ENCODE results near the gene ITGA2.

Gene ITGA2

GRCh38 chr5:53029608-53030007, 40.5 kb downstream of the ITGA2 start:
- TF ChIP-seq CTCF (conservative IDR thresholded peaks at IDR 0.05) (no peak), ZFX (IDR thresholded peaks at IDR 0.05) (no peak)
- H3K27ac ChIP-seq: peak overlapping the region; percentile 80; the same call in 1 of the 2 replicates

GRCh38 chr5:53030893-53031292, 41.7 kb downstream of the ITGA2 start:
- no peak for TF ChIP-seq CTCF (conservative IDR thresholded peaks at IDR 0.05)
- TF ChIP-seq ZFX (IDR thresholded peaks at IDR 0.05): no peak
- H3K27ac ChIP-seq: peak overlapping the region; percentile 80

- peak overlapping the region; percentile 74; the same call in 1 of the 2 replicates for H3K27ac ChIP-seq
Measured at GRCh38 chr5:53031695-53032096, 42.5 kb downstream of the ITGA2 start.

GRCh38 chr5:53032188-53032587, 43.0 kb downstream of the ITGA2 start:
- no peak for TF ChIP-seq CTCF (conservative IDR thresholded peaks at IDR 0.05)
- TF ChIP-seq ZFX (IDR thresholded peaks at IDR 0.05): no peak
- no peak overlapping the region for H3K27ac ChIP-seq

More at GRCh38 chr5:53031695-53032096, 42.5 kb downstream of the ITGA2 start:
- TF ChIP-seq CTCF (conservative IDR thresholded peaks at IDR 0.05): no peak
- TF ChIP-seq ZFX (IDR thresholded peaks at IDR 0.05): no peak

GRCh38 chr5:53034832-53035231, 45.7 kb downstream of the ITGA2 start:
- H3K27ac ChIP-seq: no peak overlapping the region
- no peak for TF ChIP-seq CTCF (conservative IDR thresholded peaks at IDR 0.05)
- TF ChIP-seq ZFX (IDR thresholded peaks at IDR 0.05): no peak

- H3K27ac ChIP-seq: no peak overlapping the region
- peak; percentile 65 for TF ChIP-seq CTCF (conservative IDR thresholded peaks at IDR 0.05)
- no peak for TF ChIP-seq ZFX (IDR thresholded peaks at IDR 0.05)
Measured at GRCh38 chr5:53035868-53036381, 46.8 kb downstream of the ITGA2 start.

GRCh38 chr5:53037141-53037859, 48.1 kb downstream of the ITGA2 start:
- TF ChIP-seq CTCF (conservative IDR thresholded peaks at IDR 0.05) (no peak), ZFX (IDR thresholded peaks at IDR 0.05) (no peak)

More at GRCh38 chr5:53037141-53037859, 48.1 kb downstream of the ITGA2 start:
- no peak overlapping the region for H3K27ac ChIP-seq

Data from C4-2B (cell line).